Measurements from ENCODE around the gene NPAS3. TPM values are rescaled to one million over a fixed set of nuclear protein-coding genes. Genes with fewer than 3 reads are reported as not detected.

Gene NPAS3
- polyA plus RNA-seq, 2 of the 4 experiments (the other 2 are of a cell fraction) = not detected

DNA sequence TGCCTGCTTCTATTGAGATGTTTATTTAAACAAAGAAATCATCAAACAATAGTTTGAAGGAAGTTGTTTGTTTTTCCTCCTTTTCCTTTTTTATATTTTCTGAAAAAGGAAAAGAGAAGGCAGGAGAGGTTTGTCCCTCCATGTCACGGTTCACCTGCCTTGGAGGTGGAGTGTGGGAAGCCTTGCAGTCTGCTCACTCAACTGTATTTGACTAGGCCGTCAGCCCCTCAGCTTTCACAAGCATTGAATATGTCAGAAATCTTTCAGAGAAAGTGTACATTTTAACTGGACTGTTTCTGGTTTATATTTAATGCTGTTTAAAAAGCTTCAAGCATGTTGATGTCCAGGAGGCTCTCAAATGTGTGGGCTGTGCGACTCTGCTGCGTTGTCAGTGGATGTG lies 370.4 kb downstream of the NPAS3 start:
- WGBS (ENCODE audit: missing lambda C conversion rate) = 47% methylated on average over 4 of the region's 4 CpGs
- FAIRE-seq (no peak), DNase-seq (ENCODE audit: low read depth in 1 of 2, low spot score in 1 of 2) (no peak), ATAC-seq (no peak)
- ChIA-PET CTCF (no interaction called here), POLR2A (no interaction called here)
- Histone ChIP-seq H3K4me3 (no peak overlapping the region), H3K4me1 (no peaks in the 10 kb centered on the region), H3K9me3 (no peaks in the 10 kb centered on the region), H3K27ac (no peak overlapping the region), H3K4me2 (no peak overlapping the region)
- TF ChIP-seq, protein P1, sequence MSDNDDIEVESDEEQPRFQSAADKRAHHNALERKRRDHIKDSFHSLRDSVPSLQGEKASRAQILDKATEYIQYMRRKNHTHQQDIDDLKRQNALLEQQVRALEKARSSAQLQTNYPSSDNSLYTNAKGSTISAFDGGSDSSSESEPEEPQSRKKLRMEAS (IDR thresholded peaks at IDR 0.05) = no peak
- TF ChIP-seq, protein P2, sequence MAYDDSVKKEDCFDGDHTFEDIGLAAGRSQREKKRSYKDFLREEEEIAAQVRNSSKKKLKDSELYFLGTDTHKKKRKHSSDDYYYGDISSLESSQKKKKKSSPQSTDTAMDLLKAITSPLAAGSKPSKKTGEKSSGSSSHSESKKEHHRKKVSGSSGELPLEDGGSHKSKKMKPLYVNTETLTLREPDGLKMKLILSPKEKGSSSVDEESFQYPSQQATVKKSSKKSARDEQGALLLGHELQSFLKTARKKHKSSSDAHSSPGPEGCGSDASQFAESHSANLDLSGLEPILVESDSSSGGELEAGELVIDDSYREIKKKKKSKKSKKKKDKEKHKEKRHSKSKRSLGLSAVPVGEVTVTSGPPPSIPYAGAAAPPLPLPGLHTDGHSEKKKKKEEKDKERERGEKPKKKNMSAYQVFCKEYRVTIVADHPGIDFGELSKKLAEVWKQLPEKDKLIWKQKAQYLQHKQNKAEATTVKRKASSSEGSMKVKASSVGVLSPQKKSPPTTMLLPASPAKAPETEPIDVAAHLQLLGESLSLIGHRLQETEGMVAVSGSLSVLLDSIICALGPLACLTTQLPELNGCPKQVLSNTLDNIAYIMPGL (CRISPR knock-in tag; IDR thresholded peaks at IDR 0.05; ENCODE audit: borderline replicate concordance) = no peak
- TF ChIP-seq CTCF (IDR thresholded peaks at IDR 0.05) (no peak), CHD4 (IDR thresholded peaks at IDR 0.05; ENCODE audit: borderline replicate concordance) (no peak), MYC (IDR thresholded peaks at IDR 0.05; ENCODE audit: borderline replicate concordance, low read length) (no peak), CBX2 (IDR thresholded peaks at IDR 0.05; ENCODE audit: borderline replicate concordance, low read depth) (no peak), GATA3 (IDR thresholded peaks at IDR 0.05; ENCODE audit: borderline replicate concordance) (no peak), ELK1 (IDR thresholded peaks at IDR 0.05; ENCODE audit: low read depth, low read length) (no peak), POLR2AphosphoS2 (conservative IDR thresholded peaks at IDR 0.05; ENCODE audit: low read length) (no peak), CEBPB (IDR thresholded peaks at IDR 0.05) (no peak), RFX5 (IDR thresholded peaks at IDR 0.05) (no peak), FOSL2 (IDR thresholded peaks at IDR 0.05) (no peak), FOSL2 (CRISPR knock-in tag; IDR thresholded peaks at IDR 0.05) (no peak)

DNA sequence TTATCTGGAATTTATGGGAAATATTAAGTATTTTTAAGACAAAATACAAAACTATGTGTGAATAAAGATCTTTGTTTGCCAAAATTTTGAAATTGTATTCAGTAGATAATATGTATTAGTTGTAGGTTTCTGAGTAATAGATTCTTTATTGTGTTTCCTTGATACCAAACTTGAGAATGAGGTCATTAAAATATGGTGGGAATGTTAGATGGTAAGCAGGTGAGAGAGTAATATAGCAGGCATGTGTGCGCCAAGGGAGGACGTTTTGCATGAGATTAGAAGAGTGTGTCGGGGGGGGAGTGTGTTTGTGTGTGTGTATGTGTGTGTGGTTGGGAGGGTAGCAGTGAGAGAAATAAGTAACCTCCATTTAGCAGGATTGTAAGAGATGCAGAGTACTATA lies 376.5 kb downstream of the NPAS3 start:
- H3K27ac ChIP-seq = no peak overlapping the region
- FAIRE-seq (no peak), DNase-seq (ENCODE audit: low read depth in 1 of 2, low spot score in 1 of 2) (no peak), ATAC-seq (no peak)
- POLR2A ChIA-PET = no interaction called here
- no peak overlapping the region for H3K4me3 ChIP-seq
- H3K9me3 ChIP-seq = no peaks in the 10 kb centered on the region
- no peaks in the 10 kb centered on the region for H3K4me1 ChIP-seq
- TF ChIP-seq EP300 (IDR thresholded peaks at IDR 0.05) (no peak), ZNF302 (CRISPR knock-in tag; IDR thresholded peaks at IDR 0.05) (no peak), SREBF2 (IDR thresholded peaks at IDR 0.05) (no peak), CEBPB (IDR thresholded peaks at IDR 0.05) (no peak), TP53 (CRISPR knock-in tag; IDR thresholded peaks at IDR 0.05) (no peak), ATOH8 (CRISPR knock-in tag; IDR thresholded peaks at IDR 0.05; ENCODE audit: low read depth) (no peak), KDM5A (IDR thresholded peaks at IDR 0.05) (no peak)
- TF ChIP-seq, protein P3, sequence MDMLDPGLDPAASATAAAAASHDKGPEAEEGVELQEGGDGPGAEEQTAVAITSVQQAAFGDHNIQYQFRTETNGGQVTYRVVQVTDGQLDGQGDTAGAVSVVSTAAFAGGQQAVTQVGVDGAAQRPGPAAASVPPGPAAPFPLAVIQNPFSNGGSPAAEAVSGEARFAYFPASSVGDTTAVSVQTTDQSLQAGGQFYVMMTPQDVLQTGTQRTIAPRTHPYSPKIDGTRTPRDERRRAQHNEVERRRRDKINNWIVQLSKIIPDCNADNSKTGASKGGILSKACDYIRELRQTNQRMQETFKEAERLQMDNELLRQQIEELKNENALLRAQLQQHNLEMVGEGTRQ (IDR thresholded peaks at IDR 0.05) = no peak
- TF ChIP-seq, protein P4, sequence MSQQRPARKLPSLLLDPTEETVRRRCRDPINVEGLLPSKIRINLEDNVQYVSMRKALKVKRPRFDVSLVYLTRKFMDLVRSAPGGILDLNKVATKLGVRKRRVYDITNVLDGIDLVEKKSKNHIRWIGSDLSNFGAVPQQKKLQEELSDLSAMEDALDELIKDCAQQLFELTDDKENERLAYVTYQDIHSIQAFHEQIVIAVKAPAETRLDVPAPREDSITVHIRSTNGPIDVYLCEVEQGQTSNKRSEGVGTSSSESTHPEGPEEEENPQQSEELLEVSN (IDR thresholded peaks at IDR 0.05; ENCODE audit: borderline replicate concordance, low read depth) = no peak
- no peak overlapping the region for H3K4me2 ChIP-seq
- CTCF ChIA-PET = no interaction called here
- 29% methylated on average over 3 of the region's 3 CpGs for WGBS (ENCODE audit: missing lambda C conversion rate)

Data from A549 (cell line).